Medulla oblongata (tissue), 1 donor: ENCODE results near the gene FBXO28.

Experiments
- DNase-seq: peaks from one replicate; pipeline ENCODE4 v3.0.0-alpha.2; 2015; ENCODE audit errors: extremely low spot score

Gene FBXO28

DNA sequence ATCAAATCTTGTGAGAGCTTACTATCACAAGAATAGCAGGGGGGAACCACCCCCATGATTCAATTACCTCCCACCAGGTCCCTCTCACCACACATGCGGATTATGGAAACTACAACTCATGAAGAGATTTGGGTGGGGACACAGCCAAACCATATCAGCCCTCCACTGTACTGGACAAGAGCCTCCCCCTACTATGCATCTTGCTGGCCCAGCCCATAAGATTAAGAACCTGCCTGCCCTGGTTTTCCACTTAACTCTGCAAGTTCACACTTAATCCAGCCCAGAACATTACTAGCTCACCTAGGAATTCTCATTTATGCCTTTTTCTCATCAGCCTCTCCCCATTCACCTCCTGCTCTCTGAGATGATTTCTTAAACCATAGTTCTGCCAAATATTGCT, 18.0 kb upstream of the FBXO28 start:
- DNase-seq, result no peak

GRCh38 chr1:224096773-224097172, 17.1 kb upstream of the FBXO28 start:
- no peak for DNase-seq

- no peak for DNase-seq
These were observed 15.9 kb upstream of the FBXO28 start for GRCh38 chr1:224098007-224098406.

GRCh38 chr1:224106568-224107281, 7.2 kb upstream of the FBXO28 start:
- no peak for DNase-seq

GRCh38 chr1:224107282-224107625, 6.7 kb upstream of the FBXO28 start:
- no peak for DNase-seq

DNA sequence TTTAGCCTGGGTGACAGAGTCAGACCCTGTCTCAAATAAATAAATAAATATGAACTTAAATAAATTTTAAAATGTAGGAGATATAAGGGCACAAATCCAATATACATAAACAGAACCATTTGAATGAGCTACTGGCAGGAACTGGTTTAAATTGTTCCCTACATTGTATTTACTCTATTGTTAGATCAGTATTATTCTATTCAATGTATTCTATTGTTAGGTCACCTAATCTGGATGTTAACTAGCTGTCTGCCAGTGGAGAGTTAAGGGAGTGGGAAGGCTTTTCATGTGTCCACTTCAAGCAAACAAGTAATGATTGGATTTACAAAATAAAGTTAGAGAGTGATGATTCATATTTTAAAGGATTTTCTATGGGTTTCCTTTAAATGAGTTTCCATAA, 4.9 kb upstream of the FBXO28 start:
- no peak for DNase-seq

DNA sequence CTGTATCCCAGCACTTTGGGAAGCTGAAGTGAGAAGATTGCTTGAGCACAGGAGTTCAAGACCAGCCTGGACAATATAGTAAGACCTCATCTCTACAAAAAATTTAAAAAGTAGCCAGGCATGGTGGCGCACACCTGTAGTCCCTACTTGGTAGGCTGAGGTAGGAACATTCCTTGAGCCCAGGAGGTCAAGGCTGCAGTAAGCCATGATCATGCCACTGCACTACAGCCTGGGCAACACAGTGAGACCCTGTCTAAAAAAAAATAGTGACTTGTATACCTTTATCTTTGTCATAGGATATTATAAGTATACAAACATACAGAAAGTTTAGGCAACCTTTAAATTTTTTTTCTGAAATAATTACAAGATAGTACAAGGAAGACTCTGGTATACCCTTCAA, 3.9 kb upstream of the FBXO28 start:
- DNase-seq, result no peak

DNA sequence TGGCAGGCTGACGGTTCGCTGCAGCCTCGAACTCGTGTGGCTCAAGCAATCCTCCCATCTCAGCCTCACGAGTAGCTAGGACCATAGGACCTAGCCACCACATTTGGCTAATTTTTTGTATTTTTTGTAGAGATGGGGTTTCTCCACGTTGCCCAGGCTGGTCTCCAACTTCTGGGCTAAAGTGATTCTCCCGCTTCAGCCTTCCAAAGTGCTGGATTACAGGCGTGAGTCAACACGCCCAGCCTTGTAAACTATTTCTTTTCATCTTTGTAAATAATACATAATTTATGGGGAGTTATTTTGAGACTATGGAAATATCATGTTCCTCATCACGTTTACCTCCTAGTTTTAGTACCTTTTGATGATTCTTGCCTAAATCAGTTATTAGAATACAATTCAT, 906 bp upstream of the FBXO28 start:
- DNase-seq, result no peak

- no peak for DNase-seq
These were observed 380 bp upstream of the FBXO28 start for GRCh38 chr1:224113545-224113917.

DNA sequence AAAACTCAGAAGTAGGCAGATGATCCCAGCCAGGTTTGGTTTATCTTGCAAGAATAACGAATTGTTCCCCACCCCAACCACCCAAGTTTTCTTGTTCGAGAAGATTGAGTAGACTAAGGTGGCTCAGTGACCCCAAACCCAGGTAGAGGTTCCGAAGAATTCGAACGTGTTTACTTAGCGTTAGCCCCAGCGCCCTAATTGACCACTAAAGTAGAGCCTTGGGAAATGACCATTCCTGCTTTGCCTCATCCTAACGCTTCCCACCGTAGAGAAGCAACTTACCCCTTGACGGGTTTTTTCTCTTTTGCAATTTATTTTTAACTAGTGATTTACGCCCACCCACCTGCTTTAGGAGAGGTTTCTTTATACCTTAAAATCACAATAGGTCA, 870 bp downstream of the FBXO28 start:
- DNase-seq, result peak; percentile 43

GRCh38 chr1:224116131-224116530, 2.2 kb downstream of the FBXO28 start:
- DNase-seq, result peak; percentile 69

DNA sequence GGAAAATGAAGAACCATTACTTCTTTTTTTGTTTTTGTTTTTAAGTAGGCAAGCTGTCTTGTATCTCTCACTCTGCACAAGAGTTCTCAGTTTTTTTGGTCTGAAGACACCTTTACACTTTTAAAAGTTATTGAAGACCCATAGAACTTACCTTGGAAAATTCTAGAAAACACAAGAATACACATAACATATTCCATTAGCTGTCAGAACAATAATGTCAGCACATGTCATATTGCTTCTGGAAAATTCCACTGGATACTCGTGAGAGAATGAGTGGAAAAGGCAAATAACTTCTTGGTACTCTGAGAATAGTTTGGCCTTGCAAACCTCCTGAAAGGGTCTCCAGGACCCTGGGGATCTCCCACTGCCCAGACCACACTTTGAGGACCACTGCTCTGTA, 4.8 kb downstream of the FBXO28 start:
- no peak for DNase-seq

- no peak for DNase-seq
These were observed 9.2 kb downstream of the FBXO28 start for GRCh38 chr1:224123136-224123535.

DNA sequence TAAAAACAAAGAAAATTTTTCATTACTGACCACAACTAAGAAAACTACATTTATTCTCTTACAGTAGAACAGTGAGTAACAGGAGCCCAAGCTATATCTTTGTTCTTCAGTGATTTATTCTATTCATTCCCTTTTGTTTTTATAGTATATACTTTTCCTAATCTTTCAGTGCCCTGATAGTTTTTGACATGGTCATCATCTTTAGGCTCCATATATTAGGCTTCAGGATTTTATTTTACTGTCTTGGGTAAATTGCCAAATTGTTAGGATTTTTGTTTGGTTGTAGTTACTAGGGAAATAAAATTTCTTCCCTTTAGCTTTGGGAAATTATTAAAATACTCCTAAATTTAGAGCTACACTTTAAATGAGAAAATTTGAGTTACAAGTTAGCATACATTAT, 10.3 kb downstream of the FBXO28 start:
- DNase-seq, result no peak

- DNase-seq, result no peak
These were observed 14.3 kb downstream of the FBXO28 start for GRCh38 chr1:224127925-224128819.

GRCh38 chr1:224131253-224131652, 17.3 kb downstream of the FBXO28 start:
- no peak for DNase-seq

- DNase-seq, result no peak
These were observed 19.0 kb downstream of the FBXO28 start for GRCh38 chr1:224132901-224133300.

DNA sequence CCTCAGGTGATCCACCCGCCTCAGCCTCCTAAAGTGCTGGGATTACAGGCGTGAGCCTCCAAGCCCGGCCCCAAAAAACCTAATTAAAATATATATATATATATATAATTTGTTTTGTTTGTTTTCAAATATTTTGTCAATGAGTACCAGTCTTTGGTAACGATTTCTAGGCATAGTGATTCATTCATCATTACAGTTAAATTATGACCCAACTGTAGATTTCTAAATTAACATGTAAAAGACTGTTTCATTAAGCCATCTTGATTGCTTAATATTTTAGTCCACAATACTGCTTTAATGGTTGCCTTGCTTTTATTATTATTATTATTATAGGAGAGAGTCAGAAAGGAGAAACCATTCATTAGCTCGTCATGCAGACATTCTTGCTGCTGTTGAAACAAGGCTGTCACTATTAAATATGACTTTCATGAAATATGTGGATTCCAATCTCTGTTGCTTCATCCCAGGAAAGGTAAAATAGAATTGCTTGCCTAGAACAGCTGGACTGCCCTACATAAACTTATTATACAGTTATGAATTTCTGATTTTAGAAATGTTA, 19.9 kb downstream of the FBXO28 start:
- no peak for DNase-seq

DNA sequence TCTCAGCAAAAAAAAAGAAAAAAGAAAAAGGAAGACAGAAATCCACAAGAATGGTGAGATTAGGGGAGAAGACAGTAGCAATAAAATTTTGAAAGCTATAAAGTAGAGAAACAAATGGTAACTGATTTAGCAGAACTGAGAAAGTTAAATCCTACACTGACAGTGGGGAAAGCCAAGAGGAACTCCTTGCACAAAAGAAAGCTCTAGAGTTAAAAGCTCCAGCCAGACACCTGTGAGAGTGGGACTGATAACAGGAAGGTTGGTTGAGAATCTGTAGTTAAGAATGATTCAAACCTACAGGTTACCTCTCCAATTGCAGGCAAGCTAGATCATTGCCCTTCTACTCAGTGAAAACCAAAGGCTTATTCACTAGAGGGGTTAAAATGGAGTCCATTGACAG, 23.6 kb downstream of the FBXO28 start:
- no peak for DNase-seq

DNA sequence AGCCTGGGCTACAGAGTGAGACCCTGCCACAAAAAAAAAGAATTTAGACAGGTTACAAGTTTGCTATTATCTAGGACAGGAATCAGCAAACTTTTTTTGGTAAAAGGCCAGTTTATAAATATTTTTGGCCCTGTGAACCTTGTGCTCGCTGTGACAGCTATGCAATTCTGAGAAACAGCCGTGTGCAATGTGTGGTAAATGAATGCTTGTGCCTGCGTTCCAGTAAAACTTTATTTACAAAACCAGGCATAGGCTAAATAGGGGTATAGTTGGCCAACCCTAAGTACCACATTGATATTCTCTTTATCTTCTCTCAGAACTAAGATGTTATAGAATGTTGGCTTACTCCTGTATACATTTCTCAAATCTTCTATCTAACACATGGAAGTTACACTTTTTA, 24.3 kb downstream of the FBXO28 start:
- DNase-seq, result no peak

DNA sequence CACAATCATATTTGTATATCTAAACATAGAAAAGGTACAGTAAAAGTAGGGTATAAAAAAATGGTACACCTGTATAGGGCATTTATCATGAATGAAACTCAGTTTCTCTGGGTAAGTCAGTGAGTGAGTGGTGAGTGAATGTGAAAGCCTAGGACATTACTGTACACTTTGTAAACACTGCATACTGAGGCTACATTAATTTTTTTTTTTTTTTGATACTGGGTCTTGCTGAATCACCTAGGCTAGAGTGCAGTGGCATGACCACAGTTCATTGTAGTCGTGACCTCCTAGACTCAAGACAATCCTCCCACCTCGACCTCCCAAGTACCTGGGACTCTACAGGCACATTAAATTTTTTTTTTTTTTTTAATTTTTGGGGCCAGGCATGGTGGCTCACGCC, 27.8 kb downstream of the FBXO28 start:
- DNase-seq, result no peak

- DNase-seq, result no peak
These were observed 35.8 kb downstream of the FBXO28 start for GRCh38 chr1:224149709-224150108.

GRCh38 chr1:224151117-224151516, 37.2 kb downstream of the FBXO28 start:
- no peak for DNase-seq
